Bronchial epithelial cell (primary cell): Measurements from ENCODE around the gene EMP3. TPM values are rescaled to one million over a fixed set of nuclear protein-coding genes. Genes with fewer than 3 reads are reported as not detected.
A peak's percentile ranks its signal among the peaks of the same experiment; 100 is the strongest.
"Not testable (repeated sequence)": the region's sequence is repeated elsewhere in the genome, so short reads cannot be mapped to it uniquely, and the experiment has no call there.

Source experiments
- DNase-seq: peaks from one replicate; pipeline ENCODE4 v3.0.0-alpha.2; 2010; ENCODE audit warnings: low read depth
- FAIRE-seq: peaks from 2 replicates; lab custom pipeline; 2011; peaks lifted over from hg19 to GRCh38; lab: Jason Lieb, UNC
- H3K27me3 ChIP-seq: 2 replicates; pipeline ENCODE4 v1.5.1; 2011; ENCODE audit warnings: low read length; ENCODE audit not compliant: control insufficient read depth, insufficient read depth
- H3K36me3 ChIP-seq: 2 replicates; pipeline ENCODE4 v1.5.1; 2011; ENCODE audit warnings: low read length; ENCODE audit not compliant: control insufficient read depth, insufficient read depth
- H3K4me3 ChIP-seq: 2 replicates; pipeline ENCODE4 v1.5.1; 2011; ENCODE audit warnings: mild to moderate bottlenecking, low read depth, low read length, control low read depth
- total RNA-seq: library from RNA; depleted of rRNA; stranded (reverse); fragments of >200 nt; gene quantifications from 2 replicates; pipeline ENCODE4 v1.2.1, GENCODE V29; 2014
- TF ChIP-seq, protein P1 (sequence below): IDR thresholded peaks from 2 replicates; pipeline ENCODE4 v1.5.1; 2011; ENCODE audit warnings: mild to moderate bottlenecking, moderate library complexity, low read length, control low read depth, inconsistent platforms; ENCODE audit not compliant: insufficient read depth, severe bottlenecking

Gene EMP3
- total RNA-seq, 1 donor from 2014 or later: 9.0 TPM

DNA sequence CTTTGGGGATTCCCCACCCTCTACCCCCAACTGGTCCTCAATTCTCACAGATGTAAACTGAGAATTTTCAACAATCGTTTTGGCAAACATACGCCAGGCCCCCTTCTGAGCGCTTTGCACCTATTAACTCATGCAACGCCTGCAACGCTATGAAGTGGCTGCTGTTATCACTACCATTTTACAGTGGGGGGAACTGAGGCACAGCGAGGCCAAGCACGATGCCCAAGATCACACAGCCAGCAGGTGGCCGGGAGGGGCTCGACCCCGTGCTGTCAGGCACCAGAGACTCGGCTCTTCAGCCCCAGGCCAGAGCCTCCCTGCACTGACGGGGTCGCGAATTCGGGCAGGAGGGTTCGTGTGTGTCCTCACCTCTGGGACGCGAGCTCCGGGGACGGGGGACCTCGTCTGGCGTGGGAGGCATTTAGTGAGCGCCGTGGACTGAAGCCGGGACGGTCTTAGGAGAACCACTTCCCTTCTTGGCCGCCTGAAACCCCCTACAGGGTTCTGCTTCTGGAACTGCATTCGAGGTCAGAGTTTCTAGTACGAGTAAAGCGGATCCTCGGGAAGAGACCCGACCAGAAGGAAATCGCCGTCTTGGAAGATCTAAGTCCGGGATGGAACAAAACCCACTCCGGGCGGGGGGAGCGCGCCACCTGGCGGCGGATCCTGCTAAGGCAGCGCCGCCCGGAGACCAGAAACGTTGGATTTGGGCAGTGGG lies 34.4 kb upstream of the EMP3 start:
- FAIRE-seq: peak; percentile 52
- DNase-seq: peak; percentile 42
- H3K27me3 ChIP-seq: peaks cover 1% of the 10 kb centered on the region
- TF ChIP-seq, protein P1, sequence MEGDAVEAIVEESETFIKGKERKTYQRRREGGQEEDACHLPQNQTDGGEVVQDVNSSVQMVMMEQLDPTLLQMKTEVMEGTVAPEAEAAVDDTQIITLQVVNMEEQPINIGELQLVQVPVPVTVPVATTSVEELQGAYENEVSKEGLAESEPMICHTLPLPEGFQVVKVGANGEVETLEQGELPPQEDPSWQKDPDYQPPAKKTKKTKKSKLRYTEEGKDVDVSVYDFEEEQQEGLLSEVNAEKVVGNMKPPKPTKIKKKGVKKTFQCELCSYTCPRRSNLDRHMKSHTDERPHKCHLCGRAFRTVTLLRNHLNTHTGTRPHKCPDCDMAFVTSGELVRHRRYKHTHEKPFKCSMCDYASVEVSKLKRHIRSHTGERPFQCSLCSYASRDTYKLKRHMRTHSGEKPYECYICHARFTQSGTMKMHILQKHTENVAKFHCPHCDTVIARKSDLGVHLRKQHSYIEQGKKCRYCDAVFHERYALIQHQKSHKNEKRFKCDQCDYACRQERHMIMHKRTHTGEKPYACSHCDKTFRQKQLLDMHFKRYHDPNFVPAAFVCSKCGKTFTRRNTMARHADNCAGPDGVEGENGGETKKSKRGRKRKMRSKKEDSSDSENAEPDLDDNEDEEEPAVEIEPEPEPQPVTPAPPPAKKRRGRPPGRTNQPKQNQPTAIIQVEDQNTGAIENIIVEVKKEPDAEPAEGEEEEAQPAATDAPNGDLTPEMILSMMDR: peak; percentile 97
- no peaks in the 10 kb centered on the region for H3K36me3 ChIP-seq
- H3K4me3 ChIP-seq: peak overlapping the region; percentile 29

DNA sequence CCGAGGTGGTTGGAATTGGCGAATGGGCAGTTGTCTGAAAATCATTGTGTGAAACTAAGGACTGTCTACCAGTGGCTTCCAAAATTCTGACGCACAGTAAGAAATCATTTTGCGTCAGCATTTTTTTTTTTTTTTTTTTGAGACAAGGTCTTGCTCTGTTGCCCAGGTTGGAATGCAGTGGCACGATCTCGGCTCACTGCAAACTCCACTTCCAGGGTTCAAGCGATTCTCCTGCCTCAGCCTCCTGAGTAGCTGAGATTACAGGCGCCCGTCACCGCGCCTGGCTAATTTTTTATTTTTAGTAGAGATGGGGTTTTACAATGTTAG lies 33.9 kb upstream of the EMP3 start:
- H3K36me3 ChIP-seq, FAIRE-seq, H3K4me3 ChIP-seq, H3K27me3 ChIP-seq, DNase-seq: not testable (repeated sequence)

DNA sequence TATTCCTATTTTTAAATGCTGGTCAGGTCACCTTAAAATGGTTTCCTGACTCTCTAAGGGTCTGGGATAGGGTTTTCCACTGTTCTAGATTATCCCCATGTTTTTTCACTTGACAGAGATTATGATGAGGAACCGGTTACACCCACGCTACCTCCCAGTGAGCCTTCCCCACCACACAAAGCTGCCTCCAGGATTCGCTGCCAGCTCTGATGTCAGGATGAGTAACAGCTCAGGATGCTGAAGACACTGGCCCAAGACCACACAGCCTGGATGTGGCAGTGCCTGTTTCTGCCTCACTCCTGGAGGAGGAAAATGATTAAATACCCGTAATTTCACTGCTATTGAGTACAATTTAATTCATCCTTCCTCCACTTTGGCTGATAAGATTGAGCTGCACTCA lies 32.6 kb upstream of the EMP3 start:
- DNase-seq: peak; percentile 89
- Histone ChIP-seq H3K4me3 (no peak overlapping the region), H3K36me3 (no peaks in the 10 kb centered on the region), H3K27me3 (peaks cover 1% of the 10 kb centered on the region)
- no peak for FAIRE-seq
- TF ChIP-seq, protein P1: no peak

DNA sequence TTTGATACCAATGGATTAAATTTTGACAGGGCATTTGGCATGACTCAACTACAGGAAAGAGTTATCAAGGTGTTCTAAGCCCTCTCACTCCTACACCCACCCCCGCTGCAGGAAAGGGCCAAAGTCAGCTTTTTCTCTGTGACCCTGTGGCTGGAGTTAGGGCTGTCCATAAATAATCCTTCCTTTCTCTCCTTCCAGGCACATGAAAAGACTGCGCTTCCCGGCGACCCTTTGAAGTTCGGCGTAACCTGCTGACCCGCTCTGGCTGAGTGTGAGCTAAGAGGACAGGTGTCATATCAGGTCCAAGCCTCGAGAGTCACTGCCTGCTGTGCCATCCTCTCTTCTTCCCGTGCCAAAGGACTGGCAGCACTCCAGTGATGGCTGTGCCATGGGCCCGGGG lies 29.9 kb upstream of the EMP3 start:
- H3K4me3 ChIP-seq: no peak overlapping the region
- TF ChIP-seq, protein P1: no peak
- H3K36me3 ChIP-seq: no peaks in the 10 kb centered on the region
- DNase-seq: no peak
- no peak for FAIRE-seq
- H3K27me3 ChIP-seq: peaks cover 1% of the 10 kb centered on the region

DNA sequence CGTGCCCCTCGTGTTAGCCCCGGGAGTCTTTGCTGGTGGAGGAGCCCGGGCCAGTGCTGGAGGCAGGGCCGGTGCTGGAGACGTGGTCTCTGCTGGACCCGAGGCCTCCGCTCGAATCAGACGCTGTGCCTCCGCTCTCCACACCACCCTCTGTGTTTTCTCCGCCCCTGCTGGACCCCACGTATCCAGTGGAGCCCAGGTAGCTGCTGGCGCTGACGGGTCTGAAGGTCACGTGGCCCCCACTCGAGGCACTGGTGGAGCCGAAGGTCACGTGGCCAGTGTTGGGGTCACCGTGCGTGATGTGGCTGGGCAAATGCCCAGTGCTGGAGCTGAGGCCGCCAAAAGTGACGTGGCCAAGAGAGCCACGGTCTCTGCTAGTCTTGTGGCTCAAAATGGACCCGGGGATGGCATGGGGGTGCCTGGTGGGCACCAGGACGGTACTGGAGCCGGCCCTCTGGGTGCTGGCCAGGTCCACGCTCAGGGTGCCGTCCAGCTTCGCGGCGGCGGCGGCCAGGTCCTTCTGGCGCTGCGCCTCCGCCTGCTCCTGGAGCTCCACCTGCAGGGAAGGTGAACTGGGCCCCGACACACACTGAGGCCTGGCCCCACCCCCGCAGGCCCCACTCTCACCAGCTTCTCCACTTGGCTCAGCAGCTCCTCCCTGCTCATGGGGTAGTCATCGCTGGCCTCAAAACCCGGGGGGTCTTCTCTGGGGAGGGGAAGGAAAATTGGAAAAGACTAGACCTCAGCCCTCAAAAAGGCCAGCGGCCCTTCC lies 28.2 kb upstream of the EMP3 start:
- Histone ChIP-seq H3K27me3 (no peaks in the 10 kb centered on the region), H3K4me3 (no peak overlapping the region), H3K36me3 (no peaks in the 10 kb centered on the region)
- DNase-seq (no peak), FAIRE-seq (no peak)
- TF ChIP-seq, protein P1: no peak

DNA sequence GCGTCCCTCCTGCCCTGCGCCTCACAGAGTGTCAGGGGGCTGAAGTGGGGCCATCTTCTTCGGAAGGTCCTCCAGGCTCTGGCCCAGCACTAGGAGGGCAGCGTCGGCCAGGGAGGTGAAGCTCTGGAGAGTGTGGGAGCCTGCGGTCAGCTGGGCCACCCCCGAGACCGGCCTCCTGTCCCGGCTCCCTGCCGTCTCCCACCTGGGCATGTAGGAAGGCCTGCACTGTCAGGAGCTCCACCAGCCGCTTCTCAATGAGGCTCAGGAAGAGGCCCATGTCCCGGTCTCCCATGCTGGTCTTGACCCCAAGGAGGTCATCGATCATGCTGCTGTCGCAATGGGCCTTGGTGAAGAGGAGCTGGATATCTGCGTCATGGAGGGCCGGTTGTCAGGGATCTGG lies 27.4 kb upstream of the EMP3 start:
- FAIRE-seq: no peak
- no peak for DNase-seq
- Histone ChIP-seq H3K4me3 (no peak overlapping the region), H3K27me3 (no peaks in the 10 kb centered on the region), H3K36me3 (no peaks in the 10 kb centered on the region)
- TF ChIP-seq, protein P1: no peak
